ENCODE measurements around the gene C1orf159.
"Not testable (repeated sequence)": the region's sequence is repeated elsewhere in the genome, so short reads cannot be mapped to it uniquely, and the experiment has no call there.

Gene C1orf159

GRCh38 chr1:1067284-1067859, 48.5 kb downstream of the C1orf159 start:
- DNase-seq (ENCODE audit: low read depth, low spot score) = no peak

GRCh38 chr1:1066403-1067283, 49.2 kb downstream of the C1orf159 start:
- no peak for DNase-seq (ENCODE audit: low read depth, low spot score)

GRCh38 chr1:1065940-1066304, 50.0 kb downstream of the C1orf159 start:
- not testable (repeated sequence) for DNase-seq (ENCODE audit: low read depth, low spot score)

- DNase-seq (ENCODE audit: low read depth, low spot score) = no peak
These were observed 50.5 kb downstream of the C1orf159 start for GRCh38 chr1:1065265-1065939.

- DNase-seq (ENCODE audit: low read depth, low spot score) = peak; percentile 91
These were observed 51.7 kb downstream of the C1orf159 start for GRCh38 chr1:1063945-1064831.

GRCh38 chr1:1063261-1063944, 52.5 kb downstream of the C1orf159 start:
- DNase-seq (ENCODE audit: low read depth, low spot score) = no peak

GRCh38 chr1:1062348-1063163, 53.3 kb downstream of the C1orf159 start:
- no peak for DNase-seq (ENCODE audit: low read depth, low spot score)

GRCh38 chr1:1061682-1062345, 54.1 kb downstream of the C1orf159 start:
- no peak for DNase-seq (ENCODE audit: low read depth, low spot score)

- DNase-seq (ENCODE audit: low read depth, low spot score) = no peak
These were observed 55.4 kb downstream of the C1orf159 start for GRCh38 chr1:1060281-1061000.

GRCh38 chr1:1059494-1060280, 56.2 kb downstream of the C1orf159 start:
- DNase-seq (ENCODE audit: low read depth, low spot score) = no peak

GRCh38 chr1:1058921-1059493, 56.9 kb downstream of the C1orf159 start:
- no peak for DNase-seq (ENCODE audit: low read depth, low spot score)

GRCh38 chr1:1058088-1058905, 57.6 kb downstream of the C1orf159 start:
- no peak for DNase-seq (ENCODE audit: low read depth, low spot score)

- DNase-seq (ENCODE audit: low read depth, low spot score) = not testable (repeated sequence)
These were observed 58.2 kb downstream of the C1orf159 start for GRCh38 chr1:1057769-1058087.

GRCh38 chr1:1055841-1056736, 59.8 kb downstream of the C1orf159 start:
- DNase-seq (ENCODE audit: low read depth, low spot score) = no peak

- DNase-seq (ENCODE audit: low read depth, low spot score) = no peak
These were observed 60.9 kb downstream of the C1orf159 start for GRCh38 chr1:1054971-1055370.

GRCh38 chr1:1054099-1054700, 61.7 kb downstream of the C1orf159 start:
- DNase-seq (ENCODE audit: low read depth, low spot score) = no peak

Data from brain pericyte (primary cell).